OCI-LY7 (cell line): Measurements from ENCODE around the gene TMEM45B. TPM values are rescaled to one million over a fixed set of nuclear protein-coding genes. Genes with fewer than 3 reads are reported as not detected.

Source experiments
- BruUV-seq: library from RNA; stranded (reverse); fragments of 400-500 nt; replicated peaks from 2 replicates; lab custom pipeline; 2021; lab: Mats Ljungman, UMichigan
- CTCF ChIA-PET: fragments of 300-600 bp; sonication (Branson Sonifier 250); formaldehyde crosslinking; loops from one replicate; lab custom pipeline; 2022; ENCODE audit warnings: antibody characterized with exemption; ENCODE audit not compliant: unreplicated experiment; lab: Charles Lee
- POLR2A ChIA-PET: fragments of 300-600 bp; sonication (Branson Sonifier 250); formaldehyde crosslinking; loops from one replicate; lab custom pipeline; 2022; ENCODE audit warnings: antibody characterized with exemption; lab: Charles Lee
- DNase-seq: peaks from one replicate; pipeline ENCODE4 v3.0.0-alpha.2; 2015; ENCODE audit warnings: low spot score
- H2AFZ ChIP-seq: fragments of 200-600 bp; sonication (generic), shearing (Covaris generic); 2 replicates; pipeline ENCODE4 v1.6.1; 2014; ENCODE audit warnings: mild to moderate bottlenecking, antibody characterized with exemption, low read length, moderate library complexity
- H3K27ac ChIP-seq: fragments of 200-600 bp; sonication (generic); 2 replicates; pipeline ENCODE4 v1.5.1; 2014; ENCODE audit warnings: mixed run types, low read depth, mild to moderate bottlenecking, moderate library complexity, low read length, inconsistent platforms; ENCODE audit not compliant: poor library complexity, severe bottlenecking
- H3K36me3 ChIP-seq: fragments of 200-600 bp; sonication (generic); 2 replicates; pipeline ENCODE4 v1.6.1; 2014; ENCODE audit warnings: mild to moderate bottlenecking, antibody characterized with exemption, low read length, moderate library complexity, mixed read lengths; ENCODE audit not compliant: insufficient read depth
- H3K4me1 ChIP-seq: fragments of 200-600 bp; sonication (generic); 2 replicates; pipeline ENCODE4 v1.5.1; 2014; ENCODE audit warnings: mild to moderate bottlenecking, low read length; ENCODE audit not compliant: insufficient read depth, poor library complexity, severe bottlenecking
- H3K4me2 ChIP-seq: fragments of 200-600 bp; sonication (generic); 2 replicates; pipeline ENCODE4 v1.6.1; 2014; ENCODE audit warnings: mild to moderate bottlenecking, low read length
- H3K4me3 ChIP-seq: fragments of 200-600 bp; sonication (generic); 2 replicates; pipeline ENCODE4 v1.5.1; 2014; ENCODE audit warnings: mild to moderate bottlenecking, low read depth, low read length; ENCODE audit not compliant: poor library complexity, severe bottlenecking
- H3K79me2 ChIP-seq: fragments of 200-600 bp; sonication (generic); 2 replicates; pipeline ENCODE4 v1.6.1; 2016; ENCODE audit warnings: low read depth, mild to moderate bottlenecking, low read length, moderate library complexity, mixed read lengths; ENCODE audit not compliant: insufficient read depth
- H3K9me2 ChIP-seq: fragments of 200-600 bp; sonication (generic); 2 replicates; pipeline ENCODE4 v1.6.1; 2016; ENCODE audit warnings: mild to moderate bottlenecking, low read length, mixed read lengths; ENCODE audit not compliant: insufficient read depth
- H3K9me3 ChIP-seq: fragments of 200-600 bp; sonication (generic); 2 replicates; pipeline ENCODE4 v1.6.1; 2014; ENCODE audit warnings: mild to moderate bottlenecking, mixed run types, low read length, mixed read lengths
- H4K20me1 ChIP-seq: fragments of 200-600 bp; sonication (generic); 2 replicates; pipeline ENCODE4 v1.6.1; 2014; ENCODE audit warnings: mild to moderate bottlenecking, antibody characterized with exemption, low read length, moderate library complexity, mixed read lengths; ENCODE audit not compliant: insufficient read depth
- CTCF ChIP-seq: fragments of 200-600 bp; sonication (generic); conservative IDR thresholded peaks from 2 replicates; pipeline ENCODE4 v1.5.1; 2014; ENCODE audit warnings: mild to moderate bottlenecking, antibody characterized with exemption, low read length, moderate library complexity, mixed read lengths
- EZH2phosphoT487 ChIP-seq: fragments of 200-600 bp; sonication (generic); IDR thresholded peaks from 2 replicates; pipeline ENCODE4 v1.6.1; 2018; ENCODE audit warnings: low read depth, borderline replicate concordance, mild to moderate bottlenecking, mixed run types, antibody characterized with exemption, low read length, moderate library complexity, mixed read lengths
- intact Hi-C: fragments of 100-400 bp; cut with micrococcal nuclease; formaldehyde crosslinking; loops from one replicate; pipeline ENCODE4 v1.10.0; 2022; ENCODE audit not compliant: unreplicated experiment
- total RNA-seq, 2 experiments: library from RNA; depleted of rRNA in 1 of 2; stranded (reverse); fragments of >200 nt in 1 of 2; shearing (Covaris generic) in 1 of 2; gene quantifications; 2 replicates each; pipeline ENCODE4 v1.2.3, GENCODE V29; 2014 to 2022

The TMEM45B gene
- total RNA-seq, 2 experiments from 2014 or later: not detected

GRCh38 chr11:129894278-129895125, 78.9 kb downstream of the TMEM45B start:
- H3K79me2 ChIP-seq: peaks cover 20% of the 10 kb centered on the region
- peak overlapping the region; percentile 100 for H3K4me3 ChIP-seq
- TF ChIP-seq CTCF: no peak
- TF ChIP-seq EZH2phosphoT487: no peak
- DNase-seq: peak; percentile 51
- H3K4me2 ChIP-seq: peak overlapping the region; percentile 90
- ChIA-PET POLR2A (interaction anchor here (0.7 to 1.0 kb wide), 6 partner anchors 14 to 264 kb away, joined by 3 to 4 read pairs (median 3); no protein-coding TSS in a partner anchor), CTCF (no interaction called here)
- peak overlapping the region; percentile 71; the same call in 1 of the 2 replicates for H2AFZ ChIP-seq
- intact Hi-C loops: loop anchor here (1.0 kb wide), 1 partner anchor 79 kb away; no protein-coding TSS in a partner anchor
- H4K20me1 ChIP-seq: no peaks in the 10 kb centered on the region
- H3K36me3 ChIP-seq: peaks cover 53% of the 10 kb centered on the region
- H3K4me1 ChIP-seq: peaks cover 18% of the 10 kb centered on the region
- peak overlapping the region; percentile 47 for H3K27ac ChIP-seq
- H3K9me3 ChIP-seq: no peaks in the 10 kb centered on the region
- BruUV-seq: no TSS peak
- H3K9me2 ChIP-seq: no peaks in the 10 kb centered on the region

DNA sequence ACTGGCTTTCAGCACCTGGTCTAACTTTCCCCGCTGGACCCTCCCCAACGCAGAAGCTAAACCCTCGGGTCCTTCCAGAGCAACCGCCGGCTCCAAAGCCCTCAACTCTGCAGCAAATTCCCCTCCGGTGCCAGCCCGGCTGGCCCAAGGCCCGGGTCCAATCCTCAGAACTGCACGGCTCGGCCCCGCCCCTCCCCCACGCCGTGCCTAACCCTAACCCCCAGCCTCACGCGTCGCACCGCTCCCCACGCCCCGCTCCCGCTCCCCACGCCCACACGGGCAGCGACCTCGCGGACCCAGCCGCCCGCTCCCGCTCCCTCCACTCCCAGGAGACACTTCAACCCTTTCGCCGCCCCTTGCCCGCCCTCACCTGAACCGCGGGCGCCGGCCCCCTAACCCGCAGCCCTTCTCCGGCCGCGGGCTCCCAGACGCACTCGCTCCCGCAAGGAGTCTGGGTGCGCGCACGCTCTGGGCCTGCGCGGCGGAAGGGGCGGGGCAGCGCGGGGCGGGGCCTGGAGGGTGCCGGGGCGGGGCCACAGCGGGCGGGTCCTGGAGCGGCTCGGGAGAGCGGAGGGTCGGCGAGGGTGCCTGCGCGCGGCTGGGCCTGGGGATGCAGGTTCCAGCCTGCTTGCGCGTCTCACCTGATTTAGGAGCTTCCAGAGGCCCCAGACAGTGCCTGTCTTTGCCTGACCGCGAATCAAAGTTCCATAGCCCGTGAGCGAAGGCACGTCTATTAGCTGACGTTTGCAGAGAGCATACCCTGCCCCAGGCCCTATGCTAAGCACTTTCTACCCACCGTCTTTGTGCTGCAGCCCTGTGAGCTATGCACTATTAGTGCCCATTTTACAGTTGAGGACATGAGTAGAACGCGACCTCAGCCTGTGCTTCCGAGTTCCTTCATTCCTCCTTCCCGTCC, 79.7 kb downstream of the TMEM45B start, which contains the start of gene NFRKB:
TSS of gene NFRKB (minus strand) at position 453 of the 916 bp plus-strand sequence. CDS start 2,729 bp downstream, outside the sequence.
- no TSS peak for BruUV-seq
- POLR2A ChIA-PET: interaction anchor here (0.6 to 0.9 kb wide), 4 partner anchors 12 to 675 kb away, joined by 3 to 4 read pairs (median 3); no protein-coding TSS in a partner anchor
- H2AFZ ChIP-seq: peak within 1 kb of the TSS; percentile 71; the same call in 1 of the 2 replicates

More for the DNA sequence above, 79.7 kb downstream of the TMEM45B start, which contains the start of gene NFRKB:
- Histone ChIP-seq H3K79me2 (peaks cover 20% of the 10 kb centered on the region), H3K27ac (peak within 1 kb of the TSS; percentile 47), H3K4me2 (peak within 1 kb of the TSS; percentile 90), H3K9me2 (no peaks in the 10 kb centered on the region), H3K4me1 (peaks cover 18% of the 10 kb centered on the region), H3K4me3 (peak within 1 kb of the TSS; percentile 100), H4K20me1 (no peaks in the 10 kb centered on the region), H3K9me3 (no peaks in the 10 kb centered on the region), H3K36me3 (peaks cover 53% of the 10 kb centered on the region)
- CTCF ChIA-PET: interaction anchor here (0.6 kb wide), 1 partner anchor 58 kb away, joined by 3 read pairs; no protein-coding TSS in a partner anchor
- peak; percentile 90 for DNase-seq
- TF ChIP-seq CTCF: 0 out of 2 replicates have a peak, but pooled peaks have one; percentile 19
- TF ChIP-seq EZH2phosphoT487: no peak
- intact Hi-C loops: no loop called here
